ENCODE measurements around the gene MYO10. TPM values are rescaled to one million over a fixed set of nuclear protein-coding genes. Genes with fewer than 3 reads are reported as not detected.

MYO10 gene
- polyA plus RNA-seq, 1 donor = 30.7 TPM

GRCh38 chr5:16903480-16904300, 32.4 kb downstream of the MYO10 start:
- no peak overlapping the region for H3K27ac ChIP-seq (ENCODE audit: low read length)
- no peak overlapping the region for H3K4me3 ChIP-seq (ENCODE audit: low read length)
- WGBS (ENCODE audit: insufficient coverage, low lambda C conversion rate) = no CpG with 5 or more reads among the region's 7 CpGs

GRCh38 chr5:16902846-16903245, 33.2 kb downstream of the MYO10 start:
- WGBS (ENCODE audit: insufficient coverage, low lambda C conversion rate) = no CpG with 5 or more reads among the region's 9 CpGs
- no peaks in the 10 kb centered on the region for H3K36me3 ChIP-seq (ENCODE audit: control insufficient read depth, insufficient read depth, low read length)
- H3K27ac ChIP-seq (ENCODE audit: low read length) = no peak overlapping the region

More at GRCh38 chr5:16903480-16904300, 32.4 kb downstream of the MYO10 start:
- no peak for DNase-seq
- no peaks in the 10 kb centered on the region for H3K27me3 ChIP-seq (ENCODE audit: control insufficient read depth, insufficient read depth, low read length)
- no peaks in the 10 kb centered on the region for H3K9me3 ChIP-seq (ENCODE audit: control insufficient read depth, low read depth, low read length)
- H3K36me3 ChIP-seq (ENCODE audit: control insufficient read depth, insufficient read depth, low read length) = no peaks in the 10 kb centered on the region
- peaks cover 6% of the 10 kb centered on the region for H3K4me1 ChIP-seq (ENCODE audit: control insufficient read depth, insufficient read depth, low read length)

GRCh38 chr5:16901021-16901644, 35.0 kb downstream of the MYO10 start:
- Histone ChIP-seq H3K27ac (ENCODE audit: low read length) (no peak overlapping the region), H3K27me3 (ENCODE audit: control insufficient read depth, insufficient read depth, low read length) (no peaks in the 10 kb centered on the region), H3K4me1 (ENCODE audit: control insufficient read depth, insufficient read depth, low read length) (peaks cover 24% of the 10 kb centered on the region), H3K4me3 (ENCODE audit: low read length) (no peak overlapping the region), H3K36me3 (ENCODE audit: control insufficient read depth, insufficient read depth, low read length) (no peaks in the 10 kb centered on the region), H3K9me3 (ENCODE audit: control insufficient read depth, low read depth, low read length) (no peaks in the 10 kb centered on the region)
- DNase-seq = no peak
- 59% methylated on average over 4 of the region's 13 CpGs for WGBS (ENCODE audit: insufficient coverage, low lambda C conversion rate)

More at GRCh38 chr5:16902846-16903245, 33.2 kb downstream of the MYO10 start:
- H3K4me1 ChIP-seq (ENCODE audit: control insufficient read depth, insufficient read depth, low read length) = peaks cover 8% of the 10 kb centered on the region
- H3K9me3 ChIP-seq (ENCODE audit: control insufficient read depth, low read depth, low read length) = no peaks in the 10 kb centered on the region
- no peak overlapping the region for H3K4me3 ChIP-seq (ENCODE audit: low read length)
- no peaks in the 10 kb centered on the region for H3K27me3 ChIP-seq (ENCODE audit: control insufficient read depth, insufficient read depth, low read length)
- DNase-seq = no peak

GRCh38 chr5:16899171-16899570, 36.9 kb downstream of the MYO10 start:
- Histone ChIP-seq H3K4me3 (ENCODE audit: low read length) (no peak overlapping the region), H3K27me3 (ENCODE audit: control insufficient read depth, insufficient read depth, low read length) (no peaks in the 10 kb centered on the region), H3K4me1 (ENCODE audit: control insufficient read depth, insufficient read depth, low read length) (peaks cover 38% of the 10 kb centered on the region), H3K9me3 (ENCODE audit: control insufficient read depth, low read depth, low read length) (no peaks in the 10 kb centered on the region), H3K27ac (ENCODE audit: low read length) (no peak overlapping the region), H3K36me3 (ENCODE audit: control insufficient read depth, insufficient read depth, low read length) (no peaks in the 10 kb centered on the region)
- WGBS (ENCODE audit: insufficient coverage, low lambda C conversion rate) = no CpG with 5 or more reads among the region's 12 CpGs
- no peak for DNase-seq

GRCh38 chr5:16897800-16898199, 38.3 kb downstream of the MYO10 start:
- Histone ChIP-seq H3K27me3 (ENCODE audit: control insufficient read depth, insufficient read depth, low read length) (no peaks in the 10 kb centered on the region), H3K27ac (ENCODE audit: low read length) (peak overlapping the region; percentile 8), H3K4me1 (ENCODE audit: control insufficient read depth, insufficient read depth, low read length) (peaks cover 45% of the 10 kb centered on the region), H3K36me3 (ENCODE audit: control insufficient read depth, insufficient read depth, low read length) (no peaks in the 10 kb centered on the region), H3K4me3 (ENCODE audit: low read length) (no peak overlapping the region), H3K9me3 (ENCODE audit: control insufficient read depth, low read depth, low read length) (no peaks in the 10 kb centered on the region)
- no peak for DNase-seq
- WGBS (ENCODE audit: insufficient coverage, low lambda C conversion rate) = no CpG with 5 or more reads among the region's 6 CpGs

GRCh38 chr5:16897284-16897704, 38.8 kb downstream of the MYO10 start:
- Histone ChIP-seq H3K4me3 (ENCODE audit: low read length) (no peak overlapping the region), H3K27ac (ENCODE audit: low read length) (peak overlapping the region; percentile 8), H3K9me3 (ENCODE audit: control insufficient read depth, low read depth, low read length) (no peaks in the 10 kb centered on the region), H3K36me3 (ENCODE audit: control insufficient read depth, insufficient read depth, low read length) (no peaks in the 10 kb centered on the region), H3K4me1 (ENCODE audit: control insufficient read depth, insufficient read depth, low read length) (peaks cover 45% of the 10 kb centered on the region), H3K27me3 (ENCODE audit: control insufficient read depth, insufficient read depth, low read length) (no peaks in the 10 kb centered on the region)
- peak in 1 of 2 donors; percentile 65 for DNase-seq
- WGBS (ENCODE audit: insufficient coverage, low lambda C conversion rate) = no CpG with 5 or more reads among the region's 7 CpGs

- H3K4me1 ChIP-seq (ENCODE audit: control insufficient read depth, insufficient read depth, low read length) = peaks cover 45% of the 10 kb centered on the region
- H3K27ac ChIP-seq (ENCODE audit: low read length) = peak overlapping the region; percentile 89
- no peaks in the 10 kb centered on the region for H3K9me3 ChIP-seq (ENCODE audit: control insufficient read depth, low read depth, low read length)
- H3K27me3 ChIP-seq (ENCODE audit: control insufficient read depth, insufficient read depth, low read length) = no peaks in the 10 kb centered on the region
- 72% methylated on average over 3 of the region's 4 CpGs for WGBS (ENCODE audit: insufficient coverage, low lambda C conversion rate)
- DNase-seq = no peak
- no peaks in the 10 kb centered on the region for H3K36me3 ChIP-seq (ENCODE audit: control insufficient read depth, insufficient read depth, low read length)
- no peak overlapping the region for H3K4me3 ChIP-seq (ENCODE audit: low read length)
Measured at GRCh38 chr5:16896767-16897166, 39.3 kb downstream of the MYO10 start.

GRCh38 chr5:16894236-16895057, 41.6 kb downstream of the MYO10 start:
- Histone ChIP-seq H3K27me3 (ENCODE audit: control insufficient read depth, insufficient read depth, low read length) (no peaks in the 10 kb centered on the region), H3K36me3 (ENCODE audit: control insufficient read depth, insufficient read depth, low read length) (no peaks in the 10 kb centered on the region), H3K9me3 (ENCODE audit: control insufficient read depth, low read depth, low read length) (no peaks in the 10 kb centered on the region), H3K4me1 (ENCODE audit: control insufficient read depth, insufficient read depth, low read length) (peaks cover 53% of the 10 kb centered on the region), H3K4me3 (ENCODE audit: low read length) (no peak overlapping the region), H3K27ac (ENCODE audit: low read length) (peak overlapping the region; percentile 89)
- DNase-seq = peak; percentile 76 to 92
- no CpG with 5 or more reads among the region's 13 CpGs for WGBS (ENCODE audit: insufficient coverage, low lambda C conversion rate)

- Histone ChIP-seq H3K9me3 (ENCODE audit: control insufficient read depth, low read depth, low read length) (no peaks in the 10 kb centered on the region), H3K27me3 (ENCODE audit: control insufficient read depth, insufficient read depth, low read length) (no peaks in the 10 kb centered on the region), H3K4me1 (ENCODE audit: control insufficient read depth, insufficient read depth, low read length) (peaks cover 38% of the 10 kb centered on the region), H3K4me3 (ENCODE audit: low read length) (no peak overlapping the region), H3K27ac (ENCODE audit: low read length) (peak overlapping the region; percentile 35), H3K36me3 (ENCODE audit: control insufficient read depth, insufficient read depth, low read length) (no peaks in the 10 kb centered on the region)
- WGBS (ENCODE audit: insufficient coverage, low lambda C conversion rate) = 51% methylated on average over 2 of the region's 8 CpGs
- DNase-seq = peak; percentile 37 to 79
Measured at GRCh38 chr5:16891033-16891432, 45.1 kb downstream of the MYO10 start.

GRCh38 chr5:16889972-16890519, 46.0 kb downstream of the MYO10 start:
- H3K27me3 ChIP-seq (ENCODE audit: control insufficient read depth, insufficient read depth, low read length) = no peaks in the 10 kb centered on the region
- H3K4me1 ChIP-seq (ENCODE audit: control insufficient read depth, insufficient read depth, low read length) = peaks cover 30% of the 10 kb centered on the region
- no peak for DNase-seq
- peak overlapping the region; percentile 9 for H3K27ac ChIP-seq (ENCODE audit: low read length)
- no CpG with 5 or more reads among the region's 5 CpGs for WGBS (ENCODE audit: insufficient coverage, low lambda C conversion rate)
- no peaks in the 10 kb centered on the region for H3K9me3 ChIP-seq (ENCODE audit: control insufficient read depth, low read depth, low read length)
- H3K4me3 ChIP-seq (ENCODE audit: low read length) = no peak overlapping the region
- H3K36me3 ChIP-seq (ENCODE audit: control insufficient read depth, insufficient read depth, low read length) = no peaks in the 10 kb centered on the region
